ENCODE data around the gene APCDD1L.
"Not testable (repeated sequence)": the region's sequence is repeated elsewhere in the genome, so short reads cannot be mapped to it uniquely, and the experiment has no call there.

The APCDD1L gene

DNA sequence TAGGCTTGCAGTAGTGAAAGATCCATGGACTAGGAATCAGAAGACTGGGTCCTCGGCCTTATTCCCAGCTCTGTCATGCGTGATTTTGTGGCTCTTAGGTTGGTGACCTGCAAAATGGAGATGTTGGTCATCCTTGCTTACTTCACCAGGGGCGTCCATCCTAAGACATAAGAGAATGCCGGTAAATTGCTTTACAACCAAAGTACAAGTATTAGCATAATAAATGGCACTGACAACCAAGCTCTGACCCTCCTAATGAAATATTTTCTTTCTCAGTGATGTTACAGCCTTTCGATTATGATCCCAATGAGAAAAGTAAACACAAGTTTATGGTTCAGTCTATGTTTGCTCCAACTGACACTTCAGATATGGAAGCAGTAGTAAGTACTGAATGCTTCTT is 80.9 kb downstream of the APCDD1L start:
- TF ChIP-seq, protein P1, sequence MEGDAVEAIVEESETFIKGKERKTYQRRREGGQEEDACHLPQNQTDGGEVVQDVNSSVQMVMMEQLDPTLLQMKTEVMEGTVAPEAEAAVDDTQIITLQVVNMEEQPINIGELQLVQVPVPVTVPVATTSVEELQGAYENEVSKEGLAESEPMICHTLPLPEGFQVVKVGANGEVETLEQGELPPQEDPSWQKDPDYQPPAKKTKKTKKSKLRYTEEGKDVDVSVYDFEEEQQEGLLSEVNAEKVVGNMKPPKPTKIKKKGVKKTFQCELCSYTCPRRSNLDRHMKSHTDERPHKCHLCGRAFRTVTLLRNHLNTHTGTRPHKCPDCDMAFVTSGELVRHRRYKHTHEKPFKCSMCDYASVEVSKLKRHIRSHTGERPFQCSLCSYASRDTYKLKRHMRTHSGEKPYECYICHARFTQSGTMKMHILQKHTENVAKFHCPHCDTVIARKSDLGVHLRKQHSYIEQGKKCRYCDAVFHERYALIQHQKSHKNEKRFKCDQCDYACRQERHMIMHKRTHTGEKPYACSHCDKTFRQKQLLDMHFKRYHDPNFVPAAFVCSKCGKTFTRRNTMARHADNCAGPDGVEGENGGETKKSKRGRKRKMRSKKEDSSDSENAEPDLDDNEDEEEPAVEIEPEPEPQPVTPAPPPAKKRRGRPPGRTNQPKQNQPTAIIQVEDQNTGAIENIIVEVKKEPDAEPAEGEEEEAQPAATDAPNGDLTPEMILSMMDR (IDR thresholded peaks at IDR 0.05; ENCODE audit: extremely low read depth, missing control alignments): no peak
- DNase-seq (ENCODE audit: low spot score): no peak

DNA sequence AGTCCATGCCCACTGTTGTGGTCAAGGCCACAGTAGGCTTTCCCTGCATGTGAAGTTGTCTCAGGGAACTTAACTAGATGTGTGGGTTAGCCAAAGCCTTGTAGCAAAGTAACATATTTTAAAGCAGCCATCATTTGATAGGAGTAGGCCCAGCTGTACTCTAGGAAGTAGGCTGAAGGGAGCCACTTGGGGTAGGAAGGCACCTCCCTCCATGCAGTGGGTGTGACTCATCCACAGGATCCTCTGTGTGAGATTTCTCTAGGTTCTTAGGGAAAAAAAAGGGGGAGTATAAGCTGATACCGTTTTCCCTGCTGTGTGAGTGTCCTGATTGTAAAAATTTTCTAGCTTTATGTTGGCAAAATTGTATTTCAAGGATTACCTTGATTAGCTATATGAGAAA is 81.4 kb downstream of the APCDD1L start:
- TF ChIP-seq, protein P1 (IDR thresholded peaks at IDR 0.05; ENCODE audit: extremely low read depth, missing control alignments): no peak
- DNase-seq (ENCODE audit: low spot score): no peak

DNA sequence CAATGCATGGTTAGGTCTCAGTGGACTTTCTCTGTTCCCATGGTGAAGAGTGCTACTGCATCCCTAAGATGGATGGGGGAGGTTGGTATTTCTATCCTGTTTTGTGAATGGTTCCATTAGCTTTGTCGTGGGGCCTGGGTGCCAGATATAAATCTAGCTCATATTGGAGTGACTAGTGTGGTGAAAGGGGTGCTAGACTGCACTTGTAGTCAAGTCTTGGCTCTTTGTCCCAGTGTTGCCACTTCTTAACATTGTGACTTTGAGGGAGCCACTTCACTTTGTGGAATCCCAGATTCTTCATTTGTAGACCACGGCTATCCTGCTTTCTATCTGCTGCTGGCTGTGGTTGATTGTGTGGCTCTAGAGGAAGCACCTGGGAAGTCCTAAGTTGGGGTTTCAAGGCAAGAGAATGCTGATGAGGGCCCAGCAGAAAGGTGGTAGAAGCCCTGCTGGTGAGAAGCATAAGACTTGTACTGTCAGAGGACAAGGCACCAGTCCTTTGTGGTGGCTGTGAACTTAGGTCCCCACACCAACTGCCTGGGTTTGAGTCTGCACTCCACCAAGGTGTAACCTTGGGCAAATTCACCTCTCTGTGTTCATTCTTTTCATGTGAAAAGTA is 82.1 kb downstream of the APCDD1L start:
- TF ChIP-seq, protein P1 (IDR thresholded peaks at IDR 0.05; ENCODE audit: extremely low read depth, missing control alignments): no peak
- DNase-seq (ENCODE audit: low spot score): no peak

DNA sequence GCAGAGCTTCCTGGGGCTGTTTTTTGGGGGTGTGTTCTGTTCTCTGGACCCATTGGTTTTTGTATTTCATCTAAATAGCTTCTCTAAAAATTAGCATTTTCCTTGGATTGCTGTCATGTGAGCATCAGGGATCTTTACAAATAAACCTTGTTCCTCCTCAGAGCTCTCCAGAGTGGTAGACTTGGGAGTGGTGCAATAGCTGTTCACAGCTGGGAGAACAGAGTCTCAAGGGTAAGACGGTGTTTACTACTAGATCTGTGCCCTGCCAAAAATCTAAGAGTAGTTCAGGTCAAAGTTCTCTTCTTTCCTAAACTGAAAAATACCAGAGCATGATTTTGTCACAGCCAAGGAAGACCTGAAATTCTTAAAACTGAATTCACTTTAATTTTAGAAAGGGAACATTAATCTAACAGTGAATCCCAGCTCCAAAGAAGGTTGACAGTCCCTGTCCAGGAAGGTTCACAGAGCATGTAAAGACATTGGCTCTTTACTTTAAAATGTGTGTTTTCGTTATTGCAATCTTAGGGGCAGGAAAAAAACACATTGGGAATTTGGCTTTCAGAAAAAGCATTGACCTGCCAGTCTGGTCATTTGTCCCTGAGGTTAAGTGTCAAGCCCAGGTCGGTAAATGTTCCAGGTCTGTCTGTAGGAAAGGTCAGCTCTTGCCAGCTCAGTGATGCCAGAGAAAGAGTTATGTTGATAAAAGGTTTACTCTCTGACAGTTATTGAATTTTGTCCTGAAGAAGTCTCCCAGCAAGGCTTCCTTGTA is 82.8 kb downstream of the APCDD1L start:
- TF ChIP-seq, protein P1 (IDR thresholded peaks at IDR 0.05; ENCODE audit: extremely low read depth, missing control alignments): no peak
- no peak for DNase-seq (ENCODE audit: low spot score)

DNA sequence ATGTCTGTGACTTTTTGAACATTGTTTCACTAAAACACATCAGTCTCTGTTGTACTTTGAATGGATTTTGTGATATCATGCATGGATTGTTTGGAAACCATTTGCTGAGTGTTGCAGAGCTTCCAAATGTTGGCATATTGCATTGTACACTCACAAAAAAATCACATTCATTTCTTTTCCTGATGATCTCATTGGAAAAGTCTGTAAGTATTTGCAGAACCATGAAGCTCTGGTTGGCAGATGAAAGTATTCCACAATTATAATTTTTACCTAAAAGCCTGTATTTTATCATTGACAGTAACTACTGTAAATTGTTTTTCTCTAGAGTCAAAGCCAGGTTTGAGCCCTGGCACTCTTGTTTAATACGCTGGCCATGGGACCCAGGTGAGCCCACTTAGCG is 84.1 kb downstream of the APCDD1L start:
- TF ChIP-seq, protein P1 (IDR thresholded peaks at IDR 0.05; ENCODE audit: extremely low read depth, missing control alignments): no peak
- no peak for DNase-seq (ENCODE audit: low spot score)

DNA sequence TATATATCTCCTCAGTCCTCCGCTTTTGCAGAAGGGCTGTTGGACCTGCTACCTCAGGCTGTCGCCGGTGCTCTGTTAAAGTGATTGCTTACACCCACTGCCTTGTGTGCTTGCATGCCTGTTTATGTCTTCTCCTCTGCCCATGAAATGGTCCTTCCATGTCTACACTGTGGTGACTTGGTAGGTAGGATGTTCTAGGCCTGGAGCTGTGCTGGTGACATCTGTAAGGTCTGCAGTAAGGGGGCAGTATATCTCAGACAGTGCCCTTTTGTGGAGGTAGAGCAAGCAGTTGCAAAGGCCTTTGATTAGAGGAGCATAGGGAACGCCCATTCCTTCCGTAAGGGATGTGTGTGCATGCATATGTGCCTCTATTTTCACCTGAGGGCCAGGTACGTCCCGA is 85.9 kb downstream of the APCDD1L start:
- no peak for DNase-seq (ENCODE audit: low spot score)
- TF ChIP-seq, protein P1 (IDR thresholded peaks at IDR 0.05; ENCODE audit: extremely low read depth, missing control alignments): no peak

DNA sequence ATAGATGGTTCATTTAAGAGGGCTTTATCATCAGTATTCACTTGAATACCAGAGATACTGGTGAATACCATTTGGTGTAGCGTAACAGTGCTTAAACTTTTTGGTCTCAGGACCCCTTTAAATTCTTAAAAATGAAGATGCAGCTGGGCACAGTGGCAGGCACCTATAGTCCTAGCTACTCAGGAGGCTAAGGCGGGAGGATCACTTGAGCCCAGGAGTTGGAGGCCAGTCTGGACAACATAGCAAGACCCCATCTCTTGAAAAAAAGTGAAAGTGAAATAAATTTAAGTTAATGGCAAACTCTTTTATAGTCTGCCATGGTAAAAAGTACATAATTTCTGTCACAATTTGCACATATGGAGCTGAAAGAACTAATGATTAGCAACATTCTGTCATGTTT is 86.8 kb downstream of the APCDD1L start:
- no peak for DNase-seq (ENCODE audit: low spot score)
- TF ChIP-seq, protein P1 (IDR thresholded peaks at IDR 0.05; ENCODE audit: extremely low read depth, missing control alignments): no peak

DNA sequence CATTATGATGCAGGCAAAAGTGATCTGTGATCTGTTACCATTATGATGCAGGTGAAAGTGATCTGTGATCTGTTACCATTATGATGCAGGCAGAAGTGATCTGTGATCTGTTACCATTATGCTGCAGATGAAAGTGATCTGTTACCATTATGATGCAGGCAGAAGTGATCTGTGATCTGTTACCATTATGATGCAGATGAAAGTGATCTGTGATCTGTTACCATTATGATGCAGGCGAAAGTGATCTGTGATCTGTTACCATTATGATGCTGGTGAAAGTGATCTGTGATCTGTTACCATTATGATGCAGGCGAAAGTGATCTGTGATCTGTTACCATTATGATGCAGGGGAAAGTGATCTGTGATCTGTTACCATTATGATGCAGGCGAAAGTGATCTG is 87.6 kb downstream of the APCDD1L start:
- not testable (repeated sequence) for DNase-seq (ENCODE audit: low spot score)

Measured in GM20000 (cell line).